Prostate gland (tissue), 2 donors: ENCODE measurements around the gene ARHGAP42.

Source experiments
- CTCF ChIP-seq, 4 experiments: fragments of 200-600 bp in 2 of 4; fragments of 450-650 bp in 2 of 4; sonication (generic) in 2 of 4; IDR thresholded peaks; 1 replicate in 3 of 4; 2 replicates in 1 of 4; pipeline ENCODE4 v1.5.1; 2016 to 2019; ENCODE audit warnings: antibody characterized with exemption in 4 of 4, mild to moderate bottlenecking in 2 of 4, moderate library complexity in 2 of 4
- POLR2AphosphoS5 ChIP-seq: sonication (generic); formaldehyde crosslinking; IDR thresholded peaks from one replicate; pipeline ENCODE4 v1.6.1; 2017; ENCODE audit warnings: antibody characterized with exemption

GRCh38 chr11:101008961-101009689, 322.0 kb downstream of the ARHGAP42 start:
- TF ChIP-seq CTCF (IDR thresholded peaks at IDR 0.05): no peak
- no peak for TF ChIP-seq POLR2AphosphoS5
